Measurements from ENCODE around the gene ETV2.
"Not testable (repeated sequence)": the region's sequence is repeated elsewhere in the genome, so short reads cannot be mapped to it uniquely, and the experiment has no call there.

Gene ETV2

GRCh38 chr19:35663981-35664380 is 22.4 kb downstream of the ETV2 start:
- H3K9me3 Mint-ChIP-seq: no peaks in the 10 kb centered on the region
- peaks cover 5% of the 10 kb centered on the region for H3K4me1 Mint-ChIP-seq (ENCODE audit: low read depth)
- peak overlapping the region; percentile 33 for H3K27ac Mint-ChIP-seq
- H3K27me3 Mint-ChIP-seq: peaks cover under 1% of the 10 kb centered on the region
- H3K4me3 Mint-ChIP-seq: no peak overlapping the region
- DNase-seq: no peak
- peaks cover 63% of the 10 kb centered on the region for H3K36me3 Mint-ChIP-seq (ENCODE audit: low read depth)

GRCh38 chr19:35665157-35665556 is 23.6 kb downstream of the ETV2 start:
- H3K36me3 Mint-ChIP-seq (ENCODE audit: low read depth): peaks cover 54% of the 10 kb centered on the region
- H3K27me3 Mint-ChIP-seq: peaks cover 10% of the 10 kb centered on the region
- DNase-seq: no peak
- no peaks in the 10 kb centered on the region for H3K9me3 Mint-ChIP-seq
- H3K4me1 Mint-ChIP-seq (ENCODE audit: low read depth): peaks cover 8% of the 10 kb centered on the region
- no peak overlapping the region for H3K4me3 Mint-ChIP-seq
- no peak overlapping the region for H3K27ac Mint-ChIP-seq

- no peak overlapping the region for H3K27ac Mint-ChIP-seq
- peaks cover 8% of the 10 kb centered on the region for H3K4me1 Mint-ChIP-seq (ENCODE audit: low read depth)
- peaks cover 50% of the 10 kb centered on the region for H3K36me3 Mint-ChIP-seq (ENCODE audit: low read depth)
- H3K9me3 Mint-ChIP-seq: no peaks in the 10 kb centered on the region
- DNase-seq: no peak
- no peak overlapping the region for H3K4me3 Mint-ChIP-seq
- H3K27me3 Mint-ChIP-seq: peaks cover 11% of the 10 kb centered on the region
Measured at GRCh38 chr19:35665604-35666003, 24.1 kb downstream of the ETV2 start.

- peaks cover 14% of the 10 kb centered on the region for H3K27me3 Mint-ChIP-seq
- H3K9me3 Mint-ChIP-seq: no peaks in the 10 kb centered on the region
- peaks cover 42% of the 10 kb centered on the region for H3K36me3 Mint-ChIP-seq (ENCODE audit: low read depth)
- no peak within 1 kb of the TSS for H3K4me3 Mint-ChIP-seq
- no peak within 1 kb of the TSS for H3K27ac Mint-ChIP-seq
- peaks cover 8% of the 10 kb centered on the region for H3K4me1 Mint-ChIP-seq (ENCODE audit: low read depth)
- DNase-seq: no peak
Measured at GRCh38 chr19:35666251-35666913, 24.8 kb downstream of the ETV2 start, which contains the start of gene UPK1A. Gene UPK1A (plus strand): TSS chr19:35666517. CDS start chr19:35666813, 296 bp downstream.

GRCh38 chr19:35669566-35669965 is 28.0 kb downstream of the ETV2 start:
- no peak for DNase-seq
- no peak overlapping the region for H3K4me3 Mint-ChIP-seq
- H3K36me3 Mint-ChIP-seq (ENCODE audit: low read depth): peaks cover 13% of the 10 kb centered on the region
- peaks cover 15% of the 10 kb centered on the region for H3K4me1 Mint-ChIP-seq (ENCODE audit: low read depth)
- H3K27ac Mint-ChIP-seq: no peak overlapping the region
- H3K9me3 Mint-ChIP-seq: no peaks in the 10 kb centered on the region
- peaks cover 37% of the 10 kb centered on the region for H3K27me3 Mint-ChIP-seq

- Mint-ChIP-seq H3K27ac (no peak overlapping the region), H3K4me3 (no peak overlapping the region), H3K27me3 (peaks cover 37% of the 10 kb centered on the region), H3K9me3 (no peaks in the 10 kb centered on the region), H3K36me3 (ENCODE audit: low read depth) (peaks cover 9% of the 10 kb centered on the region), H3K4me1 (ENCODE audit: low read depth) (peaks cover 15% of the 10 kb centered on the region)
- DNase-seq: no peak
Measured at GRCh38 chr19:35669974-35670373, 28.4 kb downstream of the ETV2 start.

GRCh38 chr19:35670686-35671085 is 29.1 kb downstream of the ETV2 start:
- Mint-ChIP-seq H3K4me3 (no peak overlapping the region), H3K27ac (no peak overlapping the region), H3K36me3 (ENCODE audit: low read depth) (peaks cover 3% of the 10 kb centered on the region), H3K9me3 (no peaks in the 10 kb centered on the region), H3K4me1 (ENCODE audit: low read depth) (peaks cover 15% of the 10 kb centered on the region), H3K27me3 (peaks cover 37% of the 10 kb centered on the region)
- DNase-seq: no peak

GRCh38 chr19:35671818-35672217 is 30.3 kb downstream of the ETV2 start:
- Mint-ChIP-seq H3K27ac (no peak overlapping the region), H3K4me1 (ENCODE audit: low read depth) (peaks cover 15% of the 10 kb centered on the region), H3K4me3 (no peak overlapping the region), H3K27me3 (peaks cover 37% of the 10 kb centered on the region), H3K9me3 (no peaks in the 10 kb centered on the region), H3K36me3 (ENCODE audit: low read depth) (no peaks in the 10 kb centered on the region)
- no peak for DNase-seq

GRCh38 chr19:35673121-35673804 is 31.7 kb downstream of the ETV2 start:
- H3K27ac Mint-ChIP-seq: no peak overlapping the region
- H3K4me3 Mint-ChIP-seq: peak overlapping the region; percentile 62
- peaks cover 37% of the 10 kb centered on the region for H3K27me3 Mint-ChIP-seq
- H3K4me1 Mint-ChIP-seq (ENCODE audit: low read depth): peaks cover 15% of the 10 kb centered on the region
- peak; percentile 66 for DNase-seq
- no peaks in the 10 kb centered on the region for H3K9me3 Mint-ChIP-seq
- H3K36me3 Mint-ChIP-seq (ENCODE audit: low read depth): no peaks in the 10 kb centered on the region

- Mint-ChIP-seq H3K27ac (no peak overlapping the region), H3K4me3 (no peak overlapping the region), H3K9me3 (no peaks in the 10 kb centered on the region), H3K36me3 (ENCODE audit: low read depth) (no peaks in the 10 kb centered on the region), H3K4me1 (ENCODE audit: low read depth) (peaks cover 8% of the 10 kb centered on the region), H3K27me3 (peaks cover 26% of the 10 kb centered on the region)
- no peak for DNase-seq
Measured at GRCh38 chr19:35675589-35676140, 34.1 kb downstream of the ETV2 start.

- Mint-ChIP-seq H3K4me1 (ENCODE audit: low read depth) (peaks cover 8% of the 10 kb centered on the region), H3K4me3 (no peak overlapping the region), H3K27me3 (peaks cover 4% of the 10 kb centered on the region), H3K27ac (no peak overlapping the region), H3K36me3 (ENCODE audit: low read depth) (no peaks in the 10 kb centered on the region), H3K9me3 (no peaks in the 10 kb centered on the region)
- no peak for DNase-seq
Measured at GRCh38 chr19:35689836-35690235, 48.3 kb downstream of the ETV2 start.

GRCh38 chr19:35691106-35691505 is 49.6 kb downstream of the ETV2 start:
- not testable (repeated sequence) for H3K27me3 Mint-ChIP-seq; H3K4me1 Mint-ChIP-seq (ENCODE audit: low read depth); H3K4me3 Mint-ChIP-seq; DNase-seq; H3K36me3 Mint-ChIP-seq (ENCODE audit: low read depth); H3K27ac Mint-ChIP-seq; H3K9me3 Mint-ChIP-seq

GRCh38 chr19:35692010-35692409 is 50.5 kb downstream of the ETV2 start:
- Mint-ChIP-seq H3K4me1 (ENCODE audit: low read depth) (peaks cover 17% of the 10 kb centered on the region), H3K27me3 (peaks cover 4% of the 10 kb centered on the region), H3K36me3 (ENCODE audit: low read depth) (no peaks in the 10 kb centered on the region), H3K27ac (no peak overlapping the region), H3K9me3 (no peaks in the 10 kb centered on the region), H3K4me3 (no peak overlapping the region)
- no peak for DNase-seq

GRCh38 chr19:35693422-35693821 is 51.9 kb downstream of the ETV2 start:
- H3K4me3 Mint-ChIP-seq: no peak overlapping the region

More at GRCh38 chr19:35693422-35693821, 51.9 kb downstream of the ETV2 start:
- H3K27me3 Mint-ChIP-seq: peaks cover 4% of the 10 kb centered on the region
- no peak for DNase-seq
- no peaks in the 10 kb centered on the region for H3K9me3 Mint-ChIP-seq
- no peaks in the 10 kb centered on the region for H3K36me3 Mint-ChIP-seq (ENCODE audit: low read depth)
- H3K4me1 Mint-ChIP-seq (ENCODE audit: low read depth): peaks cover 21% of the 10 kb centered on the region
- H3K27ac Mint-ChIP-seq: no peak overlapping the region

Data from activated T-cell treated with anti-CD3 and anti-CD28 coated beads, Interleukin-2, amount 50 U/mL, for 24 hours (primary cell).